ENCODE measurements around the gene EFCAB13. TPM values are rescaled to one million over a fixed set of nuclear protein-coding genes. Genes with fewer than 3 reads are reported as not detected.
"Not testable (repeated sequence)": the region's sequence is repeated elsewhere in the genome, so short reads cannot be mapped to it uniquely, and the experiment has no call there.

EFCAB13 gene
- total and polyA plus RNA-seq, 7 experiments from 2014 or later = 3.7 to 37.4 (median 18.4) TPM

GRCh38 chr17:47427985-47428384 is 104.2 kb downstream of the EFCAB13 start:
- no peaks in the 10 kb centered on the region for H3K9me3 ChIP-seq (ENCODE audit: control insufficient read depth in 2 of 3, low read length in 3 of 3)
- H3K36me3 Mint-ChIP-seq = peaks cover 7 to 50% (median 36%) of the 10 kb centered on the region in 5 donors

GRCh38 chr17:47432240-47432639 is 108.5 kb downstream of the EFCAB13 start:
- H3K36me3 ChIP-seq (ENCODE audit: control insufficient read depth in 2 of 3, insufficient read depth in 3 of 3, low read length in 3 of 3); H3K4me3 Mint-ChIP-seq; H3K9me3 ChIP-seq (ENCODE audit: control insufficient read depth in 2 of 3, low read length in 3 of 3); intact Hi-C loops (cut with micrococcal nuclease); H3K4me3 ChIP-seq (ENCODE audit: low read length); ATAC-seq; H3K4me1 Mint-ChIP-seq; POLR2A ChIA-PET; CTCF ChIA-PET; H3K27ac Mint-ChIP-seq; H3K27me3 Mint-ChIP-seq; H3K4me1 ChIP-seq (ENCODE audit: control insufficient read depth in 2 of 2, insufficient read depth in 2 of 2, low read length in 2 of 2); DNase-seq; H3K27ac ChIP-seq (ENCODE audit: low read depth, low read length); H3K27me3 ChIP-seq (ENCODE audit: control insufficient read depth in 2 of 2, insufficient read depth in 2 of 2, low read length in 2 of 2): not testable (repeated sequence)
- H3K36me3 Mint-ChIP-seq = peaks cover 4 to 60% (median 43%) of the 10 kb centered on the region in 5 donors
- peaks cover 0 to 31% (median 15%) of the 10 kb centered on the region in 11 donors for H3K9me3 Mint-ChIP-seq

More at GRCh38 chr17:47427985-47428384, 104.2 kb downstream of the EFCAB13 start:
- Mint-ChIP-seq H3K27ac (no peak overlapping the region), H3K27me3 (peaks cover 8 to 18% (median 14%) of the 10 kb centered on the region in 5 donors), H3K9me3 (peaks cover 0 to 21% (median 4%) of the 10 kb centered on the region in 11 donors), H3K4me3 (no peak overlapping the region), H3K4me1 (peaks cover 0 to 11% (median 8%) of the 10 kb centered on the region in 7 donors)
- H3K27ac ChIP-seq (ENCODE audit: low read depth, low read length) = no peak overlapping the region
- H3K27me3 ChIP-seq (ENCODE audit: control insufficient read depth in 2 of 2, insufficient read depth in 2 of 2, low read length in 2 of 2) = no peaks in the 10 kb centered on the region
- no peaks in the 10 kb centered on the region for H3K4me1 ChIP-seq (ENCODE audit: control insufficient read depth in 2 of 2, insufficient read depth in 2 of 2, low read length in 2 of 2)
- H3K4me3 ChIP-seq (ENCODE audit: low read length) = no peak overlapping the region
- ChIA-PET POLR2A (no interaction called here), CTCF (interaction anchor here (0.6 kb wide), 1 partner anchor 34 kb away, joined by 3 read pairs; no protein-coding TSS in a partner anchor)
- H3K36me3 ChIP-seq (ENCODE audit: control insufficient read depth in 2 of 3, insufficient read depth in 3 of 3, low read length in 3 of 3) = peaks cover 0 to 4% (median 0%) of the 10 kb centered on the region in 3 experiments
- no peak for ATAC-seq
- DNase-seq = no peak
- intact Hi-C loops (cut with micrococcal nuclease) = no loop called here

GRCh38 chr17:47465165-47465564 is 141.4 kb downstream of the EFCAB13 start:
- no peaks in the 10 kb centered on the region for H3K27me3 Mint-ChIP-seq
- no peak overlapping the region for H3K4me3 Mint-ChIP-seq
- intact Hi-C loops (cut with micrococcal nuclease) = no loop called here
- Histone ChIP-seq H3K36me3 (ENCODE audit: control insufficient read depth in 2 of 3, insufficient read depth in 3 of 3, low read length in 3 of 3) (peaks cover 0 to 4% (median 0%) of the 10 kb centered on the region in 3 experiments), H3K27ac (ENCODE audit: low read depth, low read length) (no peak overlapping the region), H3K4me3 (ENCODE audit: low read length) (no peak overlapping the region), H3K27me3 (ENCODE audit: control insufficient read depth in 2 of 2, insufficient read depth in 2 of 2, low read length in 2 of 2) (no peaks in the 10 kb centered on the region), H3K9me3 (ENCODE audit: control insufficient read depth in 2 of 3, low read length in 3 of 3) (no peaks in the 10 kb centered on the region), H3K4me1 (ENCODE audit: control insufficient read depth in 2 of 2, insufficient read depth in 2 of 2, low read length in 2 of 2) (no peaks in the 10 kb centered on the region)
- peak overlapping the region in 1 of 9 donors; percentile 8 for H3K27ac Mint-ChIP-seq
- ChIA-PET POLR2A (no interaction called here), CTCF (no interaction called here)
- ATAC-seq = no peak
- H3K36me3 Mint-ChIP-seq = peaks cover 0 to 16% (median 3%) of the 10 kb centered on the region in 5 donors
- DNase-seq = no peak
- H3K4me1 Mint-ChIP-seq = no peaks in the 10 kb centered on the region
- no peaks in the 10 kb centered on the region for H3K9me3 Mint-ChIP-seq

GRCh38 chr17:47466976-47467375 is 143.2 kb downstream of the EFCAB13 start:
- intact Hi-C loops (cut with micrococcal nuclease) = not testable (repeated sequence)

GRCh38 chr17:47470836-47471235 is 147.1 kb downstream of the EFCAB13 start:
- H3K4me3 ChIP-seq (ENCODE audit: low read length) = no peak overlapping the region
- Mint-ChIP-seq H3K27ac (no peak overlapping the region), H3K4me1 (no peaks in the 10 kb centered on the region), H3K4me3 (no peak overlapping the region), H3K36me3 (peaks cover 4 to 19% (median 5%) of the 10 kb centered on the region in 5 donors), H3K27me3 (no peaks in the 10 kb centered on the region), H3K9me3 (no peaks in the 10 kb centered on the region)
- CTCF ChIA-PET = no interaction called here
- no peak for DNase-seq
- H3K36me3 ChIP-seq (ENCODE audit: control insufficient read depth in 2 of 3, insufficient read depth in 3 of 3, low read length in 3 of 3) = peaks cover 0 to 4% (median 0%) of the 10 kb centered on the region in 3 experiments
- H3K27ac ChIP-seq (ENCODE audit: low read depth, low read length) = no peak overlapping the region
- H3K9me3 ChIP-seq (ENCODE audit: control insufficient read depth in 2 of 3, low read length in 3 of 3) = no peaks in the 10 kb centered on the region
- intact Hi-C loops (cut with micrococcal nuclease) = no loop called here
- POLR2A ChIA-PET = interaction anchor here (0.6 kb wide), 1 partner anchor 110 kb away, joined by 4 read pairs; no protein-coding TSS in a partner anchor
- H3K27me3 ChIP-seq (ENCODE audit: control insufficient read depth in 2 of 2, insufficient read depth in 2 of 2, low read length in 2 of 2) = no peaks in the 10 kb centered on the region
- no peak for ATAC-seq
- no peaks in the 10 kb centered on the region for H3K4me1 ChIP-seq (ENCODE audit: control insufficient read depth in 2 of 2, insufficient read depth in 2 of 2, low read length in 2 of 2)

More at GRCh38 chr17:47466976-47467375, 143.2 kb downstream of the EFCAB13 start:
- H3K27ac ChIP-seq (ENCODE audit: low read depth, low read length); H3K9me3 Mint-ChIP-seq; H3K27me3 ChIP-seq (ENCODE audit: control insufficient read depth in 2 of 2, insufficient read depth in 2 of 2, low read length in 2 of 2); H3K9me3 ChIP-seq (ENCODE audit: control insufficient read depth in 2 of 3, low read length in 3 of 3); H3K4me1 Mint-ChIP-seq; H3K4me3 Mint-ChIP-seq; POLR2A ChIA-PET; ATAC-seq; H3K4me1 ChIP-seq (ENCODE audit: control insufficient read depth in 2 of 2, insufficient read depth in 2 of 2, low read length in 2 of 2); H3K4me3 ChIP-seq (ENCODE audit: low read length); H3K36me3 ChIP-seq (ENCODE audit: control insufficient read depth in 2 of 3, insufficient read depth in 3 of 3, low read length in 3 of 3); H3K27ac Mint-ChIP-seq; DNase-seq; H3K27me3 Mint-ChIP-seq: not testable (repeated sequence)
- CTCF ChIA-PET = interaction anchor here (0.7 kb wide), 1 partner anchor 144 kb away, joined by 4 read pairs; no protein-coding TSS in a partner anchor
- peaks cover 0 to 16% (median 3%) of the 10 kb centered on the region in 5 donors for H3K36me3 Mint-ChIP-seq

GRCh38 chr17:47472073-47472472 is 148.3 kb downstream of the EFCAB13 start:
- H3K27ac Mint-ChIP-seq; H3K9me3 Mint-ChIP-seq; H3K9me3 ChIP-seq (ENCODE audit: control insufficient read depth in 2 of 3, low read length in 3 of 3); H3K4me1 Mint-ChIP-seq; H3K27me3 Mint-ChIP-seq; intact Hi-C loops (cut with micrococcal nuclease); H3K27ac ChIP-seq (ENCODE audit: low read depth, low read length); H3K4me3 Mint-ChIP-seq; H3K4me3 ChIP-seq (ENCODE audit: low read length); H3K4me1 ChIP-seq (ENCODE audit: control insufficient read depth in 2 of 2, insufficient read depth in 2 of 2, low read length in 2 of 2); POLR2A ChIA-PET; DNase-seq; H3K36me3 ChIP-seq (ENCODE audit: control insufficient read depth in 2 of 3, insufficient read depth in 3 of 3, low read length in 3 of 3); ATAC-seq; H3K27me3 ChIP-seq (ENCODE audit: control insufficient read depth in 2 of 2, insufficient read depth in 2 of 2, low read length in 2 of 2): not testable (repeated sequence)
- CTCF ChIA-PET = interaction anchor here (0.6 kb wide), 1 partner anchor 145 kb away, joined by 3 read pairs; no protein-coding TSS in a partner anchor
- peaks cover 4 to 18% (median 7%) of the 10 kb centered on the region in 5 donors for H3K36me3 Mint-ChIP-seq
